AG04450 (cell line): ENCODE measurements around the gene MED27. TPM values are rescaled to one million over a fixed set of nuclear protein-coding genes. Genes with fewer than 3 reads are reported as not detected.

ENCODE experiments used
- CTCF ChIA-PET: fragments of 300-600, 350-600 bp; formaldehyde crosslinking; extraction: SDS; loops from one replicate; lab custom pipeline; 2022; ENCODE audit warnings: antibody characterized with exemption, inconsistent platforms; lab: Charles Lee
- POLR2A ChIA-PET: fragments of 350-600 bp; formaldehyde crosslinking; extraction: SDS; loops from one replicate; lab custom pipeline; 2021; ENCODE audit warnings: antibody characterized with exemption, inconsistent platforms; lab: Yijun Ruan, JAX
- DNase-seq: peaks from one replicate; pipeline ENCODE4 v3.0.0-alpha.2; 2011; ENCODE audit warnings: low read depth, low spot score
- H3K27ac ChIP-seq: one replicate; pipeline ENCODE4 v1.5.1; 2012; ENCODE audit warnings: low read depth, low read length, control low read depth
- H3K27me3 ChIP-seq: one replicate; pipeline ENCODE4 v1.6.0; 2012; ENCODE audit warnings: low read length; ENCODE audit not compliant: control insufficient read depth, insufficient read depth
- H3K4me3 ChIP-seq: 2 replicates; pipeline ENCODE4 v1.5.1; 2011; ENCODE audit warnings: mild to moderate bottlenecking, low read depth, low read length, control low read depth
- H3K9me3 ChIP-seq: 2 replicates; pipeline ENCODE4 v1.5.1; 2012; ENCODE audit warnings: low read length; ENCODE audit not compliant: control insufficient read depth, insufficient read depth
- CTCF ChIP-seq: IDR thresholded peaks from 2 replicates; pipeline ENCODE4 v1.5.1; 2011; ENCODE audit warnings: low read depth, low read length, control low read depth, inconsistent platforms
- polyA plus RNA-seq: library from polyadenylated mRNA; depleted of rRNA; stranded (reverse); fragments of >200 nt; gene quantifications from 2 replicates; pipeline ENCODE4 v1.2.3, GENCODE V29; 2011

MED27 gene
- polyA plus RNA-seq, 1 experiment = 36.6 TPM

GRCh38 chr9:132048201-132048600, 31.5 kb downstream of the MED27 start:
- POLR2A ChIA-PET = interaction anchor here (0.7 kb wide), 1 partner anchor 11 kb away, joined by 4 read pairs; no protein-coding TSS in a partner anchor
- H3K27ac ChIP-seq = no peak overlapping the region

GRCh38 chr9:132046456-132046855, 33.2 kb downstream of the MED27 start:
- no peak for DNase-seq

More at GRCh38 chr9:132048201-132048600, 31.5 kb downstream of the MED27 start:
- no peak for DNase-seq
- no peak for TF ChIP-seq CTCF
- CTCF ChIA-PET = no interaction called here
- Histone ChIP-seq H3K9me3 (no peaks in the 10 kb centered on the region), H3K27me3 (no peaks in the 10 kb centered on the region), H3K4me3 (no peak overlapping the region)

GRCh38 chr9:132044176-132044875, 35.3 kb downstream of the MED27 start:
- POLR2A ChIA-PET = no interaction called here
- Histone ChIP-seq H3K9me3 (no peaks in the 10 kb centered on the region), H3K27ac (peak overlapping the region; percentile 12), H3K4me3 (no peak overlapping the region), H3K27me3 (no peaks in the 10 kb centered on the region)
- no peak for TF ChIP-seq CTCF
- CTCF ChIA-PET = no interaction called here
- DNase-seq = no peak

More at GRCh38 chr9:132046456-132046855, 33.2 kb downstream of the MED27 start:
- H3K4me3 ChIP-seq = no peak overlapping the region
- ChIA-PET POLR2A (interaction anchor here (0.7 kb wide), 1 partner anchor 195 kb away, joined by 3 read pairs; no protein-coding TSS in a partner anchor), CTCF (no interaction called here)
- no peaks in the 10 kb centered on the region for H3K9me3 ChIP-seq
- H3K27ac ChIP-seq = no peak overlapping the region
- no peak for TF ChIP-seq CTCF
- H3K27me3 ChIP-seq = no peaks in the 10 kb centered on the region

- H3K27ac ChIP-seq = peak overlapping the region; percentile 12
- no peaks in the 10 kb centered on the region for H3K9me3 ChIP-seq
- ChIA-PET POLR2A (no interaction called here), CTCF (no interaction called here)
- H3K4me3 ChIP-seq = no peak overlapping the region
- DNase-seq = no peak
- TF ChIP-seq CTCF = no peak
- no peaks in the 10 kb centered on the region for H3K27me3 ChIP-seq
Observed at GRCh38 chr9:132043708-132044107, 36.0 kb downstream of the MED27 start.

GRCh38 chr9:132042324-132042723, 37.3 kb downstream of the MED27 start:
- no peaks in the 10 kb centered on the region for H3K27me3 ChIP-seq
- TF ChIP-seq CTCF = peak; percentile 18; the same call in 1 of the 2 replicates

More at GRCh38 chr9:132042324-132042723, 37.3 kb downstream of the MED27 start:
- Histone ChIP-seq H3K4me3 (no peak overlapping the region), H3K27ac (peak overlapping the region; percentile 85), H3K9me3 (no peaks in the 10 kb centered on the region)
- POLR2A ChIA-PET = no interaction called here
- CTCF ChIA-PET = interaction anchor here (1.3 kb wide), 1 partner anchor 194 kb away, joined by 3 read pairs; no protein-coding TSS in a partner anchor
- peak; percentile 89 for DNase-seq
